ENCODE measurements around the gene EMC7.

DNA sequence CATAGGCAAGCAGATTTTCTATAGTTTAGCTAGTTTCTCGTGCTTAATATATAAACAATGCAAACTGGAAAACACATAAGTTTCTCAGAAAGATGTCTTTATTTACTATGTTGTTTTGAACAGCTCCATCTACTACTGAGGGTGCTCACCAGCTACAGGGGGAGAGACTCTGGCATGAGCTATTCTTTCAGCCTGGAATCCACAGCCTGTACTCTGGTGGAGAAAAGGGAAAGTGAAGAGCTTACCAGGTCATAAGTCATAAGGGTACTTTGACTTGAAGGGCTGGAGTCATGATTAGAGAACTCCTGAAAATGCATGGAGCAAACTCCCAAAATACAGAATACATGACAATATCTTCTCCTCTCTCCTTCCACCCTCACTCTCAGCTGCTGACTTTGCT, 58.3 kb downstream of the EMC7 start:
- no peak for TF ChIP-seq KDM1A (IDR thresholded peaks at IDR 0.05; ENCODE audit: borderline replicate concordance)
- TF ChIP-seq, protein P1, sequence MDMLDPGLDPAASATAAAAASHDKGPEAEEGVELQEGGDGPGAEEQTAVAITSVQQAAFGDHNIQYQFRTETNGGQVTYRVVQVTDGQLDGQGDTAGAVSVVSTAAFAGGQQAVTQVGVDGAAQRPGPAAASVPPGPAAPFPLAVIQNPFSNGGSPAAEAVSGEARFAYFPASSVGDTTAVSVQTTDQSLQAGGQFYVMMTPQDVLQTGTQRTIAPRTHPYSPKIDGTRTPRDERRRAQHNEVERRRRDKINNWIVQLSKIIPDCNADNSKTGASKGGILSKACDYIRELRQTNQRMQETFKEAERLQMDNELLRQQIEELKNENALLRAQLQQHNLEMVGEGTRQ (IDR thresholded peaks at IDR 0.05; ENCODE audit: borderline replicate concordance, low read depth, low read length): no peak
